H1 (cell line): Measurements from ENCODE around the gene ITGAV. TPM values are rescaled to one million over a fixed set of nuclear protein-coding genes. Genes with fewer than 3 reads are reported as not detected.

Source experiments
- CTCF ChIA-PET: fragments of 300-600 bp; sonication (Branson Sonifier 250); formaldehyde crosslinking; loops from one replicate; lab custom pipeline; 2021; ENCODE audit not compliant: partially characterized antibody; lab: Charles Lee
- POLR2A ChIA-PET: fragments of 300-600 bp; sonication (Branson Sonifier 250); formaldehyde crosslinking; loops from one replicate; lab custom pipeline; 2021; ENCODE audit warnings: inconsistent platforms; ENCODE audit not compliant: partially characterized antibody; lab: Charles Lee
- DNase-seq, 2 experiments: peaks; one replicate each; pipeline versions ENCODE4 v3.0.0 to v3.0.0-alpha.2; 2010 to 2022; ENCODE audit warnings: low spot score in 2 of 2, low read depth in 1 of 2, mixed read lengths in 1 of 2
- FAIRE-seq: peaks from 2 replicates; lab custom pipeline; 2011; peaks lifted over from hg19 to GRCh38; lab: Jason Lieb, UNC
- H2AFZ ChIP-seq: 2 replicates; pipeline ENCODE4 v1.8.1; 2012; ENCODE audit warnings: low read length, inconsistent platforms
- H2AK5ac ChIP-seq: 2 replicates; pipeline ENCODE4 v1.6.1; 2013; ENCODE audit warnings: low read depth, low read length
- H2BK120ac ChIP-seq: replicated peaks from 2 replicates; pipeline ENCODE3; 2013; ENCODE audit warnings: low read depth, low read length, inconsistent platforms
- H2BK12ac ChIP-seq: 2 replicates; pipeline ENCODE4 v1.6.1; 2013; ENCODE audit warnings: low read depth, low read length
- H2BK15ac ChIP-seq: 2 replicates; pipeline ENCODE4 v1.6.1; 2013; ENCODE audit warnings: low read length
- H2BK20ac ChIP-seq: 2 replicates; pipeline ENCODE4 v1.6.1; 2013; ENCODE audit warnings: low read length
- H2BK5ac ChIP-seq: 2 replicates; pipeline ENCODE4 v1.6.1; 2013; ENCODE audit warnings: low read depth, low read length
- H3K14ac ChIP-seq: 2 replicates; pipeline ENCODE4 v1.6.1; 2013; ENCODE audit warnings: inconsistent platforms; ENCODE audit not compliant: insufficient read length
- H3K18ac ChIP-seq: 2 replicates; pipeline ENCODE4 v1.6.1; 2013; ENCODE audit warnings: low read length; ENCODE audit errors: extremely low read depth
- H3K23ac ChIP-seq: 2 replicates; pipeline ENCODE4 v1.6.1; 2013; ENCODE audit warnings: inconsistent platforms; ENCODE audit not compliant: insufficient read length
- H3K23me2 ChIP-seq: 2 replicates; pipeline ENCODE4 v1.6.1; 2013; ENCODE audit warnings: low read depth, low read length
- H3K27ac ChIP-seq: 2 replicates; pipeline ENCODE4 v1.6.1; 2011; ENCODE audit warnings: low read depth, low read length, inconsistent platforms
- H3K27me3 ChIP-seq, 4 experiments: replicated peaks in 1 of 4; 1 replicate in 1 of 4; 2 replicates in 3 of 4; pipeline versions ENCODE4 v1.6.1 to v1.8.1; 2011 to 2013; ENCODE audit warnings: low read length in 3 of 4, mild to moderate bottlenecking in 3 of 4, inconsistent platforms in 2 of 4, mixed read lengths in 2 of 4, moderate library complexity in 1 of 4; ENCODE audit not compliant: control insufficient read depth in 3 of 4, insufficient read depth in 3 of 4; ENCODE audit errors: extremely low read depth in 1 of 4
- H3K36me3 ChIP-seq, 4 experiments: 2 replicates each; pipeline versions ENCODE4 v1.6.1 to v1.8.1; 2011 to 2013; ENCODE audit warnings: mild to moderate bottlenecking in 4 of 4, low read length in 3 of 4, moderate library complexity in 2 of 4, control low read depth in 1 of 4, inconsistent platforms in 1 of 4; ENCODE audit not compliant: insufficient read depth in 4 of 4, control insufficient read depth in 2 of 4
- H3K4ac ChIP-seq: replicated peaks from 2 replicates; pipeline ENCODE3; 2013; ENCODE audit warnings: low read length, low read depth, mixed read lengths, inconsistent platforms; ENCODE audit not compliant: insufficient read length
- H3K4me1 ChIP-seq, 4 experiments: replicated peaks in 1 of 4; 1 replicate in 1 of 4; 2 replicates in 3 of 4; pipeline versions ENCODE4 v1.6.1 to v1.8.1; 2011 to 2013; ENCODE audit warnings: low read length in 3 of 4, inconsistent platforms in 2 of 4, mixed read lengths in 1 of 4; ENCODE audit not compliant: insufficient read depth in 4 of 4, control insufficient read depth in 3 of 4
- H3K4me2 ChIP-seq, 2 experiments: 2 replicates each; pipeline versions ENCODE4 v1.6.1 to v1.8.1; 2011 to 2013; ENCODE audit warnings: low read depth in 2 of 2, low read length in 2 of 2, control low read depth in 1 of 2, inconsistent platforms in 1 of 2, mild to moderate bottlenecking in 1 of 2; ENCODE audit not compliant: insufficient read depth in 1 of 2
- H3K4me3 ChIP-seq, 4 experiments: fragments of 200-600, 300-600 bp in 1 of 4; sonication (generic), shearing (Covaris generic), sonication (Bioruptor Twin) in 1 of 4; 2 replicates each; pipeline versions ENCODE4 v1.5.1 to v1.8.1; 2011 to 2016; ENCODE audit warnings: low read length in 4 of 4, low read depth in 3 of 4, control low read depth in 2 of 4, inconsistent platforms in 2 of 4, mild to moderate bottlenecking in 2 of 4, mixed read lengths in 1 of 4, moderate library complexity in 1 of 4; ENCODE audit not compliant: insufficient read depth in 2 of 4; ENCODE audit errors: extremely low read depth in 1 of 4
- H3K56ac ChIP-seq: replicated peaks from 2 replicates; pipeline ENCODE3; 2013; ENCODE audit warnings: low read depth, mild to moderate bottlenecking, mixed read lengths, low read length, inconsistent platforms; ENCODE audit not compliant: insufficient read length
- H3K79me1 ChIP-seq: 2 replicates; pipeline ENCODE4 v1.6.1; 2013; ENCODE audit warnings: low read depth, low read length, control low read depth
- H3K79me2 ChIP-seq, 2 experiments: 2 replicates each; pipeline versions ENCODE4 v1.6.1 to v1.8.1; 2012 to 2013; ENCODE audit warnings: low read length in 2 of 2, mild to moderate bottlenecking in 2 of 2, inconsistent platforms in 1 of 2; ENCODE audit not compliant: insufficient read depth in 2 of 2, control insufficient read depth in 1 of 2
- H3K9ac ChIP-seq, 4 experiments: replicated peaks in 1 of 4; 1 replicate in 1 of 4; 2 replicates in 3 of 4; pipeline versions ENCODE4 v1.6.1 to v1.8.1; 2011 to 2013; ENCODE audit warnings: low read depth in 3 of 4, low read length in 3 of 4, control low read depth in 2 of 4, mild to moderate bottlenecking in 2 of 4, moderate library complexity in 2 of 4, inconsistent platforms in 1 of 4; ENCODE audit errors: extremely low read depth in 1 of 4
- H3K9me3 ChIP-seq, 2 experiments: 2 replicates each; pipeline versions ENCODE4 v1.6.1 to v1.8.1; 2012 to 2013; ENCODE audit warnings: mild to moderate bottlenecking in 2 of 2, moderate library complexity in 2 of 2, control low read depth in 1 of 2, inconsistent platforms in 1 of 2, low read depth in 1 of 2, low read length in 1 of 2, mixed read lengths in 1 of 2; ENCODE audit not compliant: insufficient read depth in 2 of 2
- H4K20me1 ChIP-seq, 2 experiments: replicated peaks in 1 of 2; 2 replicates each; pipeline versions ENCODE3 to v1.8.1; 2011 to 2013; ENCODE audit warnings: inconsistent platforms in 2 of 2, low read length in 2 of 2, mild to moderate bottlenecking in 1 of 2; ENCODE audit not compliant: insufficient read depth in 2 of 2, control insufficient read depth in 1 of 2
- H4K5ac ChIP-seq: 2 replicates; pipeline ENCODE4 v1.6.1; 2013; ENCODE audit warnings: low read length, low read depth, mixed read lengths, inconsistent platforms; ENCODE audit not compliant: insufficient read length
- H4K8ac ChIP-seq: 2 replicates; pipeline ENCODE4 v1.8.0; 2013; ENCODE audit warnings: mild to moderate bottlenecking, moderate library complexity, low read length, inconsistent platforms; ENCODE audit not compliant: insufficient read depth; ENCODE audit errors: extremely low read depth
- H4K91ac ChIP-seq: replicated peaks from 2 replicates; pipeline ENCODE3; 2013; ENCODE audit warnings: low read length, mixed read lengths, inconsistent platforms; ENCODE audit not compliant: insufficient read length
- PHF8 ChIP-seq: fragments of 200-600 bp; sonication (generic); conservative IDR thresholded peaks from 2 replicates; pipeline ENCODE4 v1.7.1; 2012; ENCODE audit warnings: low read depth, mild to moderate bottlenecking, inconsistent platforms, low read length, moderate library complexity
- SIN3A ChIP-seq, 2 experiments: IDR thresholded peaks in 1 of 2; conservative IDR thresholded peaks in 1 of 2; 2 replicates each; pipeline ENCODE4 v1.6.1; 2011 to 2012; ENCODE audit warnings: low read length in 2 of 2, improper control_type of control experiment in 1 of 2, low read depth in 1 of 2, mild to moderate bottlenecking in 1 of 2
- WGBS, 2 experiments: shearing (Covaris generic) in 1 of 2; methylation state at CpG; one replicate each; pipeline versions ENCODE4 v1.1.6 to v1.1.7; 2013 to 2015; ENCODE audit warnings: low lambda C conversion rate in 2 of 2, mixed read lengths in 2 of 2, inconsistent platforms in 1 of 2, low coverage in 1 of 2, missing lambda C conversion rate in 1 of 2; ENCODE audit not compliant: insufficient replicate concordance in 2 of 2, insufficient coverage in 1 of 2, insufficient read length in 1 of 2; ENCODE audit errors: extremely low coverage in 1 of 2, missing lambda C conversion rate in 1 of 2; 5-methylcytosine and 5-hydroxymethylcytosine counted together
- polyA plus RNA-seq, 7 experiments: library from polyadenylated mRNA; depleted of rRNA in 3 of 7; stranded (reverse) in 5 of 7; unstranded in 2 of 7; fragments of >200 nt in 5 of 7; fragments of 200-250 nt in 2 of 7; gene quantifications; 1 replicate in 5 of 7; 2 replicates in 1 of 7; 4 replicates in 1 of 7; pipeline versions ENCODE4 v1.2.1 to v1.2.3, GENCODE V29; 2011 to 2013; ENCODE audit warnings: missing spikeins in 2 of 7, mixed read lengths in 2 of 7
- total RNA-seq: library from RNA; stranded (reverse); fragmentation: NEBNext Ultra II Directional; extraction: Animal tissue kit (Norgen Biotek cat#: 25700); gene quantifications from 2 replicates; pipeline ENCODE4 v1.2.1, GENCODE V29; 2021

The ITGAV gene
- total and polyA plus RNA-seq, 2 of the 8 experiments (the other 6 are each of a cell fraction or from before 2014, with no cell fraction given): 11.7 to 42.4 TPM

DNA sequence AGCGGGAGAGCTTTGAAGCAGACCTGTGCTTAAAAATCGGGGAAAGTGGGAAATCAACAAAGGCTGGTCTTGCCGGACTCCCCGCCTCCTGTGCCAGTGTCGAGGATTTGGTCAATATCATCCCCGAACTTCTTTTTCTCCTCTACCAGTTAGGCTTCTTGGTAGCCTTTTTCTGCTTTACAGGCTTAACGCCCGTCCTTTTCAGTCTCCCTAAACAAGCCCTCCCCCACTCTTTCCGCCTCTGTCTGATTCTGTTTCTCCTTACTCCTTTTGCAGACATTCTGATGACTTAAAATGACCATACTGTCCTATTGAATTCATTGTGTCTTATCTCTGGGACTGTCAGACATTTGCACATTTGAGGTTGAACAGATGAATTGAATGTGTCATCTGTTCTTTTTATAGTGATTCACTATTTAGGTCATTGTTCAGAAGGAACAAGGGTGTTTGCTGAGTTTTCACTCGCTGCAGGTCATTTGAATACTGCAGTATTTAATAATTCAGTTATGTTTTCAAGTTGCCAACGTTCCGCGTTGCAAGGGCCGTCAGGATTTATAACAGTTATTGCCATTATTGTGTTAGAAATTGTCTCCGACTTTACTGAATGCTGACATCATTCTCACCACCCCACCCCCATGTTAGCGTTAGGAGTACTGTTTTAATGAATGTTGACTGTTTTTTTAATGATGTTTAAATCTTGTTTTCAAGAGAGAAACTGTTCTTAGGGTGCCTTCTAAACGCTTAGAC lies 1.1 kb downstream of the ITGAV start:
- H3K23me2 ChIP-seq: peaks cover 10% of the 10 kb centered on the region
- peak overlapping the region; percentile 6; the same call in 1 of the 2 replicates for H3K18ac ChIP-seq
- peak overlapping the region; percentile 24 for H3K56ac ChIP-seq
- no peak overlapping the region for H3K23ac ChIP-seq
- H3K36me3 ChIP-seq: no peaks in the 10 kb centered on the region
- H2BK20ac ChIP-seq: no peak overlapping the region
- TF ChIP-seq PHF8: no peak
- peak in 1 of 2 experiments; percentile 21; a peak in 1 of 4 replicates for TF ChIP-seq SIN3A (conservative IDR thresholded peaks at IDR 0.05 in 1 of 2, IDR thresholded peaks at IDR 0.05 in 1 of 2; ENCODE audit: low read depth in 1 of 2, low read length in 2 of 2)
- TF ChIP-seq, all 59 proteins: peak for 1
- Histone ChIP-seq H3K9ac (peak overlapping the region; percentile 62 to 76 (median 74)), H2BK15ac (peak overlapping the region; percentile 21; the same call in 1 of the 2 replicates), H2AFZ (peak overlapping the region; percentile 59; the same call in 1 of the 2 replicates), H2BK120ac (no peak overlapping the region), H3K79me2 (peaks cover 0 to 55% of the 10 kb centered on the region in 2 experiments; a peak in 3 of 4 replicates), H3K79me1 (no peaks in the 10 kb centered on the region), H4K91ac (no peak overlapping the region), H3K9me3 (no peaks in the 10 kb centered on the region), H3K14ac (no peak overlapping the region), H3K27ac (no peak overlapping the region), H2BK12ac (no peak overlapping the region), H2AK5ac (no peak overlapping the region), H3K4me2 (peak overlapping the region; percentile 71 to 92), H4K20me1 (no peaks in the 10 kb centered on the region), H4K8ac (no peak overlapping the region), H3K27me3 (no peaks in the 10 kb centered on the region), H4K5ac (no peak overlapping the region), H3K4me1 (peaks cover 0 to 4% (median 2%) of the 10 kb centered on the region in 4 experiments; a peak in 4 of 7 replicates), H3K4me3 (peak overlapping the region; percentile 77 to 96 (median 94)), H3K4ac (no peak overlapping the region), H2BK5ac (peak overlapping the region; percentile 88; the same call in 1 of the 2 replicates)
- WGBS, 2 experiments: 1% methylated on average over 17 of the region's 17 CpGs; no CpG with 5 or more reads in 1 of the 2 experiments
- FAIRE-seq (no peak), DNase-seq (no peak)
- ChIA-PET POLR2A (interaction anchor here (0.9 to 2.3 kb wide), 12 partner anchors 9 to 105 kb away, joined by 3 to 15 read pairs (median 4); partner anchors contain the start of gene ZC3H15), CTCF (interaction anchor here (1.0 to 1.2 kb wide), 2 partner anchors 50 to 190 kb away, joined by 3 read pairs; no protein-coding TSS in a partner anchor)
